Naive B cell (primary cell): Measurements from ENCODE around the gene ZFPL1. TPM values are rescaled to one million over a fixed set of nuclear protein-coding genes. Genes with fewer than 3 reads are reported as not detected.

Source experiments
- ATAC-seq, 2 donors: fragments of 150-1000 bp; cut with Tn5 transposase; 2 replicates each; pipeline ENCODE4 v1.10.0; 2021; ENCODE audit warnings: low read depth in 2 of 2, mild to moderate bottlenecking in 2 of 2, moderate library complexity in 2 of 2
- DNase-seq: peaks from one replicate; pipeline ENCODE4 v3.0.0; 2022
- H3K27ac Mint-ChIP-seq, 6 donors: one replicate each; pipeline ENCODE4 v1.8.0; 2020 to 2022; ENCODE audit warnings: mild to moderate bottlenecking in 6 of 6, mixed read lengths in 6 of 6, moderate library complexity in 5 of 6, inconsistent platforms in 2 of 6
- H3K27me3 Mint-ChIP-seq, 3 donors: one replicate each; pipeline ENCODE4 v1.8.0; 2021 to 2022; ENCODE audit warnings: mixed read lengths in 3 of 3, mild to moderate bottlenecking in 1 of 3
- H3K36me3 Mint-ChIP-seq, 2 donors: one replicate each; pipeline ENCODE4 v1.8.0; 2020 to 2022; ENCODE audit warnings: mixed read lengths in 2 of 2, inconsistent platforms in 1 of 2, mild to moderate bottlenecking in 1 of 2
- H3K4me1 Mint-ChIP-seq, 3 donors: one replicate each; pipeline ENCODE4 v1.8.0; 2020 to 2022; ENCODE audit warnings: mixed read lengths in 3 of 3, inconsistent platforms in 1 of 3, mild to moderate bottlenecking in 1 of 3, moderate library complexity in 1 of 3
- H3K4me3 Mint-ChIP-seq, 8 donors: one replicate each; pipeline ENCODE4 v1.8.0; 2020 to 2022; ENCODE audit warnings: mild to moderate bottlenecking in 8 of 8, mixed read lengths in 8 of 8, moderate library complexity in 8 of 8, inconsistent platforms in 2 of 8
- H3K9me3 Mint-ChIP-seq, 7 donors: one replicate each; pipeline ENCODE4 v1.8.0; 2020 to 2022; ENCODE audit warnings: mixed read lengths in 7 of 7, mild to moderate bottlenecking in 5 of 7, inconsistent platforms in 2 of 7, moderate library complexity in 1 of 7
- polyA plus RNA-seq, 6 donors: library from polyadenylated mRNA; unstranded; fragments of 300-500 nt; fragmentation: Illumina TruSeq; gene quantifications; one replicate each; pipeline ENCODE4 v1.2.3, GENCODE V29; 2021; ENCODE audit warnings: low read depth in 6 of 6

ZFPL1 gene
- polyA plus RNA-seq, 6 donors from 2014 or later: 30.0 to 37.4 (median 35.0) TPM

DNA sequence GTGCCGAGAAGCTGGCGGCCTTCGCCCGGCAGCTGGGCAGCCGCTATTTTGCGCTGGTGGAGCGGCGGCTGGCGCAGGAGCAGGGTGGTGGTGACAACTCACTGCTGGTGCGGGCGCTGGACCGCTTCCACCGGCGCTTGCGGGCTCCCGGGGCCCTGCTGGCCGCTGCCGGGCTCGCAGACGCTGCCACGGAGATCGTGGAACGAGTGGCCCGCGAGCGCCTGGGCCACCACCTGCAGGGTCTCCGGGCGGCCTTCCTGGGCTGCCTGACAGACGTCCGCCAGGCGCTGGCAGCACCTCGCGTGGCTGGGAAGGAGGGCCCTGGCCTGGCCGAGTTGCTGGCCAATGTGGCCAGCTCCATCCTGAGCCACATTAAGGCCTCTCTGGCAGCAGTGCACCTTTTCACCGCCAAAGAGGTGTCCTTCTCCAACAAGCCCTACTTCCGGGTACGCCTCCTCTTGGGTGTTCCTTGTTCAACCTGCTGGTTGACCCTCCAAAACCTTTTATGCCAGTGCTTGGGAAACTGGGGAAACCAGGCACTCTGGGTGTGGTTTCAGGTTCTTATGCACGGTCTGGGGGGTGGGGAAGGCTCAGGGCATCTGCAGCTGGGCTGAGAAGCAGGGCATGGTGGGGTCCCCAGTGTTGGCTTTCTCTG lies 24.6 kb downstream of the ZFPL1 start:
- ATAC-seq: no peak
- Mint-ChIP-seq H3K36me3 (no peaks in the 10 kb centered on the region), H3K27ac (no peak overlapping the region), H3K27me3 (no peaks in the 10 kb centered on the region), H3K9me3 (no peaks in the 10 kb centered on the region), H3K4me3 (no peak overlapping the region), H3K4me1 (peaks cover 41 to 43% (median 41%) of the 10 kb centered on the region in 3 donors)
- DNase-seq: no peak

- ATAC-seq (no peak), DNase-seq (no peak)
- Mint-ChIP-seq H3K4me1 (peaks cover 38 to 49% (median 40%) of the 10 kb centered on the region in 3 donors), H3K27ac (peak overlapping the region in 4 of 6 donors; percentile 34 to 98 (median 96)), H3K4me3 (no peak overlapping the region), H3K27me3 (no peaks in the 10 kb centered on the region), H3K36me3 (no peaks in the 10 kb centered on the region), H3K9me3 (no peaks in the 10 kb centered on the region)
Observed at GRCh38 chr11:65109231-65110198, 25.5 kb downstream of the ZFPL1 start.

- no peaks in the 10 kb centered on the region for H3K36me3 Mint-ChIP-seq
Observed at GRCh38 chr11:65110354-65110861, 26.4 kb downstream of the ZFPL1 start.

DNA sequence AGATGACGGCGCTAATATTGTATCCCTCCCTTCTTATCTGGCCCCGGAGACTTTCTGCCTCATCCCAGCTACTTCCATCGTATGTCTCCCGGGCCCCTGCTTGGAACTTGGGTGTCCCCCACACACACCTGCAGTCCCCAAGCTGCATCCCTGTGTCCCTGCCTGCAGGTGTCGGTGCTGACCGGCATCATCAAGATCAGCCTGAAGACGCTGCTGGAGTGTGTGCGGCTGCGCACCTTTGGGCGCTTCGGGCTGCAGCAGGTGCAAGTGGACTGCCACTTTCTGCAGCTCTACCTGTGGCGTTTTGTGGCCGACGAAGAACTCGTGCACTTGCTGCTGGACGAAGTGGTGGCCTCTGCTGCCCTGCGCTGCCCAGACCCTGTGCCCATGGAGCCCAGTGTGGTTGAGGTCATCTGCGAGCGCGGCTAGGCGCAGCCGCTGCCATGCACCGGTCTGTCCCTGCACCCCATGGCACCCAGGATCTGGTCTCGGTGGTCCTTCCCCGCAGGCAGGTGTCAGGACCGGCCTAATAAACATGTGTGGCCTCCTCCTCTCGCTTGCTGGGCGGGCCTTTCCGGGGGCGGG lies 27.2 kb downstream of the ZFPL1 start:
- Mint-ChIP-seq H3K4me3 (peak overlapping the region; percentile 90 to 100 (median 94)), H3K4me1 (peaks cover 35 to 54% (median 39%) of the 10 kb centered on the region in 3 donors), H3K36me3 (no peaks in the 10 kb centered on the region), H3K27me3 (no peaks in the 10 kb centered on the region), H3K27ac (peak overlapping the region in 5 of 6 donors; percentile 86 to 99 (median 93)), H3K9me3 (no peaks in the 10 kb centered on the region)
- ATAC-seq (no peak), DNase-seq (no peak)

More at GRCh38 chr11:65110354-65110861, 26.4 kb downstream of the ZFPL1 start:
- ATAC-seq (peak; percentile 46 to 55), DNase-seq (peak; percentile 90)
- Mint-ChIP-seq H3K9me3 (no peaks in the 10 kb centered on the region), H3K27ac (peak overlapping the region; percentile 37 to 98 (median 93)), H3K4me3 (peak overlapping the region in 7 of 8 donors; percentile 15 to 93 (median 42)), H3K4me1 (peaks cover 38 to 53% (median 40%) of the 10 kb centered on the region in 3 donors), H3K27me3 (no peaks in the 10 kb centered on the region)

GRCh38 chr11:65111744-65112545 lies 27.9 kb downstream of the ZFPL1 start, which contains the start of gene TM7SF2:
TSS of gene TM7SF2 (plus strand) at chr11:65111872. CDS start at chr11:65112016, 144 bp downstream.
- peak; percentile 93 for DNase-seq
- Mint-ChIP-seq H3K27ac (peak within 1 kb of the TSS; percentile 86 to 99 (median 90)), H3K36me3 (no peaks in the 10 kb centered on the region), H3K9me3 (no peaks in the 10 kb centered on the region), H3K4me3 (peak within 1 kb of the TSS; percentile 90 to 100 (median 94)), H3K27me3 (no peaks in the 10 kb centered on the region), H3K4me1 (peaks cover 30 to 53% (median 32%) of the 10 kb centered on the region in 3 donors)
- peak; percentile 68 to 73 for ATAC-seq

GRCh38 chr11:65112546-65113360 lies 28.7 kb downstream of the ZFPL1 start:
- ATAC-seq (peak; percentile 59), DNase-seq (peak; percentile 75)
- peaks cover 34 to 58% (median 37%) of the 10 kb centered on the region in 3 donors for H3K4me1 Mint-ChIP-seq
- no peaks in the 10 kb centered on the region for H3K9me3 Mint-ChIP-seq
- peak overlapping the region in 5 of 6 donors; percentile 74 to 94 (median 89) for H3K27ac Mint-ChIP-seq
- H3K4me3 Mint-ChIP-seq: peak overlapping the region; percentile 90 to 100 (median 94)
- H3K27me3 Mint-ChIP-seq: no peaks in the 10 kb centered on the region
- H3K36me3 Mint-ChIP-seq: no peaks in the 10 kb centered on the region

DNA sequence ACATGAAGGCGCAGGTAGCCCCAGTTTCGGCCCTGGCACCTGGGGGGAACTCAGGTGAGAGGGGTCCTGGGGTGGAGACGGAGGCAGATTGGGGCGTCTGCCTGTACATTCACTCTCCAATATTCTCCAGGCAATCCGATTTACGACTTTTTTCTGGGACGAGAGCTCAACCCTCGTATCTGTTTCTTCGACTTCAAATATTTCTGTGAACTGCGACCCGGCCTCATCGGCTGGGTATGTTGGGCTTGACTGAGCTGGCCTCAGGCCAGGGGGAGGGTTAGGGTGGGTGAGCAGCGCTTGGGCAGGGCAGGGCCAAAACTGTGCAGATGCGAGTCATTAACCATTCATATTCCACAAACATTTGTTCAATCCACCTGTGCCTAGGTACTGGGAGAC lies 29.3 kb downstream of the ZFPL1 start:
- H3K27me3 Mint-ChIP-seq: no peaks in the 10 kb centered on the region
- H3K27ac Mint-ChIP-seq: peak overlapping the region; percentile 9 to 94 (median 86)
- H3K4me3 Mint-ChIP-seq: peak overlapping the region; percentile 90 to 100 (median 94)
- peaks cover 38 to 64% (median 43%) of the 10 kb centered on the region in 3 donors for H3K4me1 Mint-ChIP-seq
- no peaks in the 10 kb centered on the region for H3K9me3 Mint-ChIP-seq
- DNase-seq (no peak), ATAC-seq (no peak)
- no peaks in the 10 kb centered on the region for H3K36me3 Mint-ChIP-seq

DNA sequence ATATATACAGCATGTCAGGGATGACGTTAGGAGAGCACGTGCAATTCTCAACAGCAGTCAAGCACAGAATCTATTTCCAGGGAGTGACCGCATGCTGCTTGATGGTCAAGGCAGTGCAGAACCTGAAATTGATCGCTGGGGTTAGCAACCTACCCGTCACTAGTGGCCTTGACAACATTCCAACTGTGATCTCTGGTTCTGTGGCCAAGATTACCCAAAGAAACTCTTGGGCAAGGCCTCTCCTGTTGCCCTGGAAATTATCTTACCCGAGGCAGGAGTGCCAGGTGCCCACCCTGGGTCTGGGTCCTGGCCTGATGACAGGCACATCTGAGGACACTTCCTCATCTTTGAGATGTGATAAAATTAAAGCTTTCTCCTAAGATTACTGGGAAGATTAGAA lies 29.8 kb downstream of the ZFPL1 start:
- Mint-ChIP-seq H3K4me1 (peaks cover 42 to 69% (median 48%) of the 10 kb centered on the region in 3 donors), H3K27me3 (no peaks in the 10 kb centered on the region), H3K36me3 (peaks cover 5% of the 10 kb centered on the region in 2 donors), H3K4me3 (peak overlapping the region in 6 of 8 donors; percentile 35 to 96 (median 93)), H3K27ac (peak overlapping the region in 2 of 6 donors; percentile 89 to 94), H3K9me3 (no peaks in the 10 kb centered on the region)
- DNase-seq: no peak
- no peak for ATAC-seq

DNA sequence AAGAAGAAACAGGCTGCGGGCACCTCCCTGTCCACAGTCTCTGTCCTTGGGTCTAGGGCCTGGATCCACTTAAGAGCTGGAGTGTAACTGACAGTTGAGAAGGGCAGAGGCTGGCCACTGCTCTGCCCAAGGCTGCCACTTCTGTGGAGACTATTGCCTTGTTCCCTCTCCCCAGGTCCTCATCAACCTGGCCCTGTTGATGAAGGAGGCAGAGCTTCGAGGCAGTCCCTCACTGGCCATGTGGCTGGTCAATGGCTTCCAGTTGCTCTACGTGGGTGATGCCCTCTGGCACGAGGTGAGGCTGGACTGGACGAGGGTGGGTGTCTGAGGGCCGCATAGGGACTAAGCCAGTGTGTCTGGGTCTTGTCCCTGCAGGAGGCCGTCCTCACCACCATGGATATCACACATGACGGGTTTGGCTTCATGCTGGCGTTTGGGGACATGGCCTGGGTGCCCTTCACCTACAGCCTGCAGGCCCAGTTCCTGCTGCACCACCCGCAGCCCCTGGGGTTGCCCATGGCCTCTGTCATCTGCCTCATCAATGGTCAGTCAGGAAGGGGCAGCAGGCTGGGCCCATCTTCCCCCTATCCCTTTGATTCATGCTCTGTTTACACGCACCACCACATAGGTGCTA lies 30.6 kb downstream of the ZFPL1 start:
- DNase-seq (no peak), ATAC-seq (no peak)
- H3K27me3 Mint-ChIP-seq: no peaks in the 10 kb centered on the region
- peaks cover 5 to 7% of the 10 kb centered on the region in 2 donors for H3K36me3 Mint-ChIP-seq
- H3K9me3 Mint-ChIP-seq: no peaks in the 10 kb centered on the region
- H3K27ac Mint-ChIP-seq: no peak overlapping the region
- peaks cover 43 to 77% (median 51%) of the 10 kb centered on the region in 3 donors for H3K4me1 Mint-ChIP-seq
- peak overlapping the region in 6 of 8 donors; percentile 15 to 94 (median 68) for H3K4me3 Mint-ChIP-seq

DNA sequence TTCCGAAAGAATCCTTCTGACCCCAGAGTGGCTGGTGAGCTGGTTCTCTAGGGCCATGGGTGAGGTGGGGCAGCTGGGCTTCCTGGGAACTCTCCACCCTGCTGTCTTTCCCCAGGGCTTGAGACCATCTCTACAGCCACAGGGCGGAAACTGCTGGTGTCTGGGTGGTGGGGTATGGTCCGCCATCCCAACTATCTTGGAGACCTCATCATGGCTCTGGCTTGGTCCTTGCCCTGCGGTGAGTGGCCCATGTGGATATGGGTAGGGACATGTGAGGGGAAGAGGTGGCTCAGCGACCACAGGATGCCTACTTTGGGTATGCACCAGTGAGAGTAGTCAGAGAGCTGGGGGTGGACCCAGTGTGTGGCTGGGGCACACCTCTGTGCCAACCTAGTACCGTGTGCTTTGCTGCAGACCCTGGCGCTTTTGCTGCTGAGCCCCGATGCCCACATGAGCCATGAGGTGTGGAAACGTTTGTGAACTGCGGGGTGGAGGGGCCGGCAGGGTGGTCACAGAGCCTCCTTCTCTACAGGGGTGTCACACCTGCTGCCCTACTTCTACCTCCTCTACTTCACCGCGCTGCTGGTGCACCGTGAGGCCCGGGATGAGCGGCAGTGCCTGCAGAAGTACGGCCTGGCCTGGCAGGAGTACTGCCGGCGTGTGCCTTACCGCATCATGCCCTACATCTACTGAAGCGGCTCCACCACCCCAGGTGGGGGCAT lies 31.5 kb downstream of the ZFPL1 start:
- Mint-ChIP-seq H3K4me3 (peak overlapping the region in 7 of 8 donors; percentile 49 to 94 (median 59)), H3K4me1 (peaks cover 38 to 79% (median 53%) of the 10 kb centered on the region in 3 donors), H3K9me3 (no peaks in the 10 kb centered on the region), H3K36me3 (peaks cover 5 to 7% of the 10 kb centered on the region in 2 donors), H3K27me3 (no peaks in the 10 kb centered on the region), H3K27ac (peak overlapping the region in 3 of 6 donors; percentile 65 to 81 (median 75))
- DNase-seq: no peak
- no peak for ATAC-seq
